Superior temporal gyrus (tissue), 1 donor: ENCODE results near the gene KLHL30.

Experiments
- DNase-seq: peaks from one replicate; pipeline ENCODE4 v3.0.0-alpha.2; 2016; ENCODE audit errors: extremely low spot score

The KLHL30 gene

DNA sequence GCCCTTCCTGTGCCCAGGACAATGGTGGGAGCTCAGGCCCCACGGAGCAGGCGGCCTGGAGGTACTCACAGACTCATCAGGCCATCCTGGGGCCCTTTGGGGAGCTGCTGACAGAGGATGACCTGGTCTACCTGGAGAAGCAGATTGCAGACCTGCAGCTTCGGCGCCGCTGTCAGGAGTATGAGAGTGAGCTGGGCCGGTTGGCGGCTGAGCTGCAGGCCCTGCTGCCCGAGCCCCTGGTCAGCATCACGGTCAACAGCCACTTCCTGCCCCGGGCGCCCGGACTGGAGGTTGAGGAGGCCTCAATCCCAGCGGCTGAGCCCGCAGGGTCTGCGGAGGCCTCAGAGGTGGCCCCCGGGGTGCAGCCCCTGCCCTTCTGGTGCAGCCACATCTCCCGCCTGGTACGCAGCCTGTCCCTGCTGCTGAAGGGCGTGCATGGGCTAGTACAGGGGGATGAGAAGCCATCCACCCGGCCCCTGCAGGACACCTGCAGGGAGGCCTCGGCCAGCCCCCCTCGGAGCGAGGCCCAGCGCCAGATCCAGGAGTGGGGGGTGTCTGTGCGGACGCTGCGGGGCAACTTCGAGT lies 8.3 kb upstream of the KLHL30 start:
- DNase-seq = no peak

- no peak for DNase-seq
Measured at GRCh38 chr2:238130696-238131628, 7.5 kb upstream of the KLHL30 start.

- DNase-seq = no peak
Measured at GRCh38 chr2:238131761-238132462, 6.6 kb upstream of the KLHL30 start.

GRCh38 chr2:238132463-238133450 lies 5.7 kb upstream of the KLHL30 start:
- DNase-seq = no peak

GRCh38 chr2:238133499-238134392 lies 4.7 kb upstream of the KLHL30 start:
- DNase-seq = no peak

- DNase-seq = no peak
Measured at GRCh38 chr2:238134393-238134785, 4.1 kb upstream of the KLHL30 start.

DNA sequence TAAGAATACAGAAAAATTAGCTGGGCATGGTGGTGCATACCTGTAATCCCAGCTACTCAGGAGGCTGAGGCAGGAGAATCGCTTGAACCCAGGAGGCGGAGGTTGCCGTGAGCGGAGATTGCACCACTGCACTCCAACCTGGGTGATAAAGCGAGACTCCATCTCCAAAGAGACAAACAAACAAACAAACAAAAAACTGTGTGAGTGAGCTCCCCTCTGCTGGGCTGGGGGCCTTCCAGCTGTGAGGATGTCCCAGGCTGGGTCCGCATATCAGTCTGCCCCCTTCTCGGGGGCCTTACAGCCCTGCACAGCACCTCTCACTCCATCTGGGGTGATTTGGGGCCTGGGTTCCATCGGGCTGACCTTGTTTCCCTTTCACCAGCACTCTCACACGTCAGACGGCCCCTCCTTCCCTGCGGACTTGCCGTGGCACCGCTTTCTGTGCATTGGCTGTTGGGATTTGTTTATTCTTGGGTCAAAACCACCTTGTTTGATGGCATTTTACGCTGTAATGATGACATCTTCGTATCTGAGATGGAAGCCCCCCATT lies 2.8 kb upstream of the KLHL30 start:
- no peak for DNase-seq

GRCh38 chr2:238136820-238137537 lies 1.5 kb upstream of the KLHL30 start:
- DNase-seq = no peak

DNA sequence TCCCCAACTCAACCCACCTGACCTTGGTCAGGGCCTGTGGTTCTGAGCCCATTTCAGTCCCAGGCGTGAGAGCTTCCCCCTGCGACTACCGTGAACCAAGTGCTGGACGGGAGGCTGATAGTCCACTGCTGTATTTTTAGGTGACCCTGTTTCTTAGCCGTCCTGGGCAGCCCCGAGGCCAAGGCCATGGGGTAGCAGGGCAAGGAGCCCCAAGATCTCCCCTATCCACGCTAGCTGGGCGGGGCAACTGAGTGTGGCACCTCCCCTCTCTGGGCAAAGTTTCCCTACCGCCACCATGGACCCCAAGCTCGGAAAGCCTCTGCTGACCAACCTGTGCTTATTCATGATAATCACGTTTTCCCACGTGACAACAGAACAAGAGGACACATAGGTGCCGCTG lies 583 bp upstream of the KLHL30 start:
- no peak for DNase-seq

DNA sequence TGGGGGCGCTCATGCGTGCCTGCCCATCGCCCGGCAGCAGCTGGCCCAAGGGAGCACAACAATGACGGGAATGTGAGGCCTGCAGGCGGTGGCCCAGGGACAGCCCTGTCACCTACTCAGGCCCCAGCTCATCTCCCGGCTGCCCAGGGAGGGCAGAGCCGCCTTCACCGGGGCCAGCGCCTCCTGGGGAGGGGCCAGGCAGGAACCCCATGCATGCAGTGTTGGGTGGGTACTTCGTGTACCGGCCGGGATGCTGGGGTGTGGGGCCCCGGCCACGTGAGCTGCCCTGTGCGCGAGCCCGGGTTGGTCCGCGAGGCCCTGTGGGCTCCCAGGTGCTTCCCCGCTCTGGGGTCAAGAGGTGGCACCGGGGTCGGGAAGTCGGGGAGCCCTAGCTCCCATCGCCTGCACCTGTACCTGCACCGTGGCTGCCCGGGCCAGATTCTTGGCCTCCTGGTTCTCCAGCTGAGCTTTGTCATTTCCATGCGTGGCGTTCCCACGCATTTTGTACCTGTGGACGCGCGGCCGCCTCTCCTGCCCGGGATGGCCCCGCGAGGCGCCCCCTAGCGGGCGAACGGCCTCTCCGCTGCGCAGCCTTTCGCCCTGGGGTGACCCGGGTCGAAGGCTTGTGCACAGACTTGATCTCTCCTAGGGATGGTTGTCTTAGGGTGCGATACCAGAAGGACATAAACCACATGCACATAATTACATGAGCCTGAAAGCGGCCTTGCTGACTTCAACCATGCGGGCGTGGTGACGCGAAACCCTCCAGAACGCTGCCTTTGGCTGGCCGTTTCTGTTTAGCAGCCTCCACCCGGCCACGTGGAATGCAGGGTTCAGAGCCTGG lies 950 bp downstream of the KLHL30 start:
- no peak for DNase-seq

DNA sequence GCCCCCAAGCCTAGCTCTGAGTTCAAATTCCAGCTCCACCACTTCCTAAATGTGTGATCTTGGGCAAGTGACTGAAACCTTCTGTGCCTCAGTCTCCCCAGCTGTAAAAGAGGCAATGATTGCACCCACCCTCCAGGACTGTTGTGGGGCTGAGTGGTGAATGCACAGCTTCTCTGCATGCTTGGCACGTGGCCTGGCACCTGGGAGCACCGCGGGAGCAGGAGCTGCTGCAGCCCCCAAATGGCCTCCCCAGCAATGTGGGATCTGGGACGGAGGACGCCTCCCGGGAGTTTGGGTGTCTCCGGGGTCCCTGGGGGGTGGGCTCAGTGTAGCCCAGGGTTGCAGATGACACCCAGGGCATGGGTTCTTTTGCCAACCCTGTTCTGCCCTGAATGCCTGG lies 1.6 kb downstream of the KLHL30 start:
- no peak for DNase-seq

DNA sequence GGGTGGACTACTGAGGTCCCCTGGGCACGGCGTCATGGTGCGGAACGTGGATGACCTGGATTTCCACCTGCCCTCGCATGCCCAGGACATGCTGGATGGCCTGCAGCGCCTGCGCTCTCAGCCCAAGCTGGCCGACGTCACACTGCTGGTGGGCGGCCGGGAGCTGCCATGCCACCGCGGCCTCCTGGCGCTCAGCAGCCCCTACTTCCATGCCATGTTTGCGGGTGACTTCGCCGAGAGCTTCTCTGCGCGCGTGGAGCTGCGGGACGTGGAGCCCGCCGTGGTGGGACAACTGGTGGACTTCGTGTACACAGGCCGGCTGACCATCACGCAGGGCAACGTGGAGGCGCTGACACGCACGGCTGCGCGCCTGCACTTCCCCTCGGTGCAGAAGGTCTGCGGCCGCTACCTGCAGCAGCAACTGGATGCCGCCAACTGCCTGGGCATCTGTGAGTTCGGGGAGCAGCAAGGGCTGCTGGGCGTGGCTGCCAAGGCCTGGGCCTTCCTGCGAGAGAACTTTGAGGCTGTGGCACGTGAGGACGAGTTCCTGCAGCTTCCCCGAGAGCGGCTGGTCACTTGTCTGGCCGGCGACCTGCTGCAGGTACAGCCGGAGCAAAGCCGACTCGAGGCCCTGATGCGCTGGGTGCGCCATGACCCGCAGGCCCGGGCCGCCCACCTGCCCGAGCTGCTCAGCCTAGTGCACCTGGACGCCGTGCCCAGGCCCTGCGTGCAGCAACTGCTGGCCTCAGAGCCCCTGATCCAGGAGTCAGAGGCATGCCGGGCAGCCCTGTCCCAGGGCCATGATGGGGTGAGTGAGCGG lies 2.5 kb downstream of the KLHL30 start:
- no peak for DNase-seq

DNA sequence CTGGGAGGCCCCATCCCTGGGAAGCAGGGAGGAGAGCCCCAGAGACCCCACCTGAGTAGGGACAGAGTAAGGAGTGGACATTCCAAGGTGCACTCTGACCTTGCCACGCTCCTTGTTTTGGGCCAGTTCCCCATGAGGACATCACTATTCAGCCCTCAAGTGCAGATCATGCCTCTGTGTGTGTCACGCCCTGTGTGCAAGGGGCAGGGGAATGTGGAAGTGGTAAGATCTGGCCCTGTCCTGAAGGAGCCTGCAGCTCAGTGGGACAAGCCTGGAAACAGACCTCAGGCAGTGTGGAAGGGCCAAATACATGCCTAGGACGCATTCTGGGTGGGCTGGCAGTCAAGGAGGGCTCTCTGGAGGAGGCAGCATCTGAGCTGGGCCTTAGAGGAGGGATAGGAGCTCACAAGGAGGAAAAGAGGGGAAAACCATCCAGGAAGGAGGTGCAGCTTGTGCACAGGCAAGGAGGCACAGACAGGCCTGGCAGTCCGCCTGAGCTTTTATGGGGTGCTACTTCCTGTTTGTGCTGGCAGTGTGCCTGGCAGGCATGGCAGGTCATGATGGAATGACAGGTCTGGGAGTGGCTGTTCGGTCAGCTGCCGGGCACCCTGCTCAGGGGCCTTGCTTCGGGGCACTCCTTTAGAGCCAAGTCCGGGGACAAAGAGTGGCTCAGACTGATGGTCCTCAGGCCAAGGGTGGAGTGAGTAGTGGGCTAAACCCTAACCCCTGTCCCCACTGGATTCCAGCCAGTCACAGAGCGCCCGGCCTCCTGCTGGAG lies 3.3 kb downstream of the KLHL30 start:
- no peak for DNase-seq

DNA sequence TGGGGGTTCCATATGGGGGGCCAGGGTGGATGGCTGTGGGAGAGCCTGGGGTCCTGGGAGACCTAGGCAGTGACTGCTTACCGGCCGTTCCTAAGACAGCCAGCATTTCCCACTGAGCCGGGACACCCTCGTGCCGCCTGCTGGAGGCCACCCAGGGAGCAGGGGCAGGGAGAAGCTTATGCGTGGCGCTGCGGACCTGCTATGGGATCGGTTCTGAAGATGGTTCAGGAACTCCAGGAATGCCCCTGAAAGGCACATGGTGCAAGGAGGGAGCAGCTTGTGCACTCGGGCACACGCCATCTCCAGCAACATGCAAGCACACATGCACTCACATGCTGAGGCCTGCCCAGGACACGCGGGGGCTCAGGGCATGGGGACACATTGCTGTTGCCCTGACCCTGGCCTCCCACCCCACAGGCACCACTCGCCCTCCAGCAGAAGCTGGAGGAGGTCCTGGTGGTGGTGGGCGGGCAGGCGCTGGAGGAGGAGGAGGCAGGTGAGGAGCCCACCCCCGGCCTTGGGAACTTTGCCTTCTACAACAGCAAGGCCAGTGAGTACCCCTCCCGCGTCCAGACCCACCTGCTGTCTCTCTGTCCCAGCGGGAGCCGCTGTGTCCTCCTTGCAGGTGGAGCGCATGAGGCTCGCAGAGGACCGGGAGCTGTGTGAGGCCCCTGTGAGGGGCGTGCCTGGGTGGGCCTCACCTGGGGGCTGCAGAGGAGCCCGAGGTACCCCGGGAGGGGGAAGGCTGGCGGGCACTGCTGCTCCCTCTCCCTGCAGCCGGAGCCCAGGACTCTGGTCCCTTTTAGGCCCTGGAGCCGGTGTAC lies 4.1 kb downstream of the KLHL30 start:
- no peak for DNase-seq

- DNase-seq = no peak
Measured at GRCh38 chr2:238143239-238143951, 4.9 kb downstream of the KLHL30 start.
